ENCODE results near the gene CPEB4. TPM values are rescaled to one million over a fixed set of nuclear protein-coding genes. Genes with fewer than 3 reads are reported as not detected.

The CPEB4 gene
- total and polyA plus RNA-seq, 2 of the 8 experiments (the other 6 are each of a cell fraction or from before 2014, with no cell fraction given): 8.4 to 13.4 TPM

GRCh38 chr5:174010365-174010764 lies 122.2 kb downstream of the CPEB4 start:
- POLR2A ChIA-PET (ENCODE audit: partially characterized antibody): interaction anchor here (0.6 kb wide), 1 partner anchor 718 kb away, joined by 3 read pairs; no protein-coding TSS in a partner anchor
- no peak overlapping the region for H2BK5ac ChIP-seq (ENCODE audit: low read depth, low read length)
- TF ChIP-seq SIX5 (IDR thresholded peaks at IDR 0.05; ENCODE audit: low read depth, low read length) (no peak), BRCA1 (IDR thresholded peaks at IDR 0.05; ENCODE audit: low read depth, low read length) (no peak), BACH1 (IDR thresholded peaks at IDR 0.05; ENCODE audit: low read length) (no peak), JUND (IDR thresholded peaks at IDR 0.05; ENCODE audit: low read length) (no peak), E2F6 (IDR thresholded peaks at IDR 0.05) (no peak), RAD21 (IDR thresholded peaks at IDR 0.05 in 1 of 2, conservative IDR thresholded peaks at IDR 0.05 in 1 of 2; ENCODE audit: low read depth in 2 of 2, low read length in 2 of 2) (no peak)

More at GRCh38 chr5:174010365-174010764, 122.2 kb downstream of the CPEB4 start:
- WGBS, 2 experiments (ENCODE audit: extremely low coverage in 1 of 2, insufficient coverage in 1 of 2, insufficient read length in 1 of 2, insufficient replicate concordance in 2 of 2, low coverage in 1 of 2, low lambda C conversion rate in 2 of 2, missing lambda C conversion rate in 1 of 2): 80% methylated on average over 1 of the region's 1 CpG; no CpG with 5 or more reads in 1 of the 2 experiments
- Histone ChIP-seq H2BK12ac (ENCODE audit: low read depth, low read length) (no peak overlapping the region), H2BK20ac (ENCODE audit: low read length) (no peak overlapping the region), H4K91ac (replicated peaks; ENCODE audit: insufficient read length, low read length) (no peak overlapping the region), H2AK5ac (ENCODE audit: low read depth, low read length) (no peak overlapping the region), H2AFZ (ENCODE audit: low read length) (no peak overlapping the region), H4K20me1 (replicated peaks in 1 of 2; ENCODE audit: control insufficient read depth in 1 of 2, insufficient read depth in 2 of 2, low read length in 2 of 2) (no peaks in the 10 kb centered on the region), H3K79me2 (ENCODE audit: control insufficient read depth in 1 of 2, insufficient read depth in 2 of 2, low read length in 2 of 2) (no peaks in the 10 kb centered on the region), H3K4me2 (ENCODE audit: insufficient read depth in 1 of 2, low read depth in 2 of 2, low read length in 2 of 2) (no peak overlapping the region), H3K14ac (ENCODE audit: insufficient read length) (no peak overlapping the region), H3K4me1 (replicated peaks in 1 of 4; ENCODE audit: control insufficient read depth in 3 of 4, insufficient read depth in 4 of 4, low read length in 3 of 4) (no peaks in the 10 kb centered on the region), H2BK120ac (replicated peaks; ENCODE audit: low read depth, low read length) (no peak overlapping the region), H3K4me3 (ENCODE audit: extremely low read depth in 1 of 4, insufficient read depth in 2 of 4, low read depth in 3 of 4, low read length in 4 of 4) (no peak overlapping the region), H3K23me2 (ENCODE audit: low read depth, low read length) (no peaks in the 10 kb centered on the region), H2BK15ac (ENCODE audit: low read length) (no peak overlapping the region), H3K23ac (ENCODE audit: insufficient read length) (no peak overlapping the region), H3K36me3 (ENCODE audit: control insufficient read depth in 2 of 4, insufficient read depth in 4 of 4, low read length in 3 of 4) (no peaks in the 10 kb centered on the region), H3K79me1 (ENCODE audit: low read depth, low read length) (no peaks in the 10 kb centered on the region), H3K27ac (ENCODE audit: low read depth, low read length) (no peak overlapping the region), H4K8ac (ENCODE audit: extremely low read depth, insufficient read depth, low read length) (no peak overlapping the region), H3K18ac (ENCODE audit: extremely low read depth, low read length) (no peak overlapping the region), H4K5ac (ENCODE audit: insufficient read length, low read depth, low read length) (no peak overlapping the region), H3K4ac (replicated peaks; ENCODE audit: insufficient read length, low read depth, low read length) (no peak overlapping the region), H3K9me3 (ENCODE audit: insufficient read depth in 2 of 2, low read depth in 1 of 2, low read length in 1 of 2) (no peaks in the 10 kb centered on the region; a peak in 1 of 4 replicates), H3K27me3 (replicated peaks in 1 of 4; ENCODE audit: control insufficient read depth in 3 of 4, extremely low read depth in 1 of 4, insufficient read depth in 3 of 4, low read length in 3 of 4) (no peaks in the 10 kb centered on the region), H3K9ac (replicated peaks in 1 of 4; ENCODE audit: extremely low read depth in 1 of 4, low read depth in 3 of 4, low read length in 3 of 4) (no peak overlapping the region), H3K56ac (replicated peaks; ENCODE audit: insufficient read length, low read depth, low read length) (no peak overlapping the region)
- CTCF ChIA-PET (ENCODE audit: partially characterized antibody): interaction anchor here (0.8 to 1.4 kb wide), 3 partner anchors 35 to 395 kb away, joined by 3 to 4 read pairs (median 4); partner anchors contain the start of gene NSG2
- DNase-seq (ENCODE audit: low read depth in 1 of 2, low spot score in 2 of 2) (no peak), FAIRE-seq (no peak)

All from H1 (cell line).